GM13977 (cell line): ENCODE measurements around the gene VSIG10L2.

ENCODE experiments used
- DNase-seq: peaks from one replicate; pipeline ENCODE4 v3.0.0; 2012; ENCODE audit warnings: low spot score
- CTCF ChIP-seq: IDR thresholded peaks from 2 replicates; pipeline ENCODE4 v1.5.1; 2012; ENCODE audit warnings: mild to moderate bottlenecking, control low read depth; ENCODE audit not compliant: insufficient read depth; ENCODE audit errors: extremely low read depth, missing control alignments
- in situ Hi-C: fragments of 300-500 bp; cut with MboI; formaldehyde crosslinking; loops from one replicate; pipeline ENCODE4 v1.12.0; 2022; ENCODE audit warnings: low sequenced_read_pairs, low pct_unique_long_range_greater_than_20kb, mixed read lengths, inconsistent platforms; ENCODE audit not compliant: unreplicated experiment

Gene VSIG10L2

GRCh38 chr11:125929445-125930075 is 16.3 kb upstream of the VSIG10L2 start:
- in situ Hi-C loops = no loop called here
- no peak for TF ChIP-seq CTCF
- no peak for DNase-seq

- no peak for TF ChIP-seq CTCF
- DNase-seq = no peak
- in situ Hi-C loops = no loop called here
Measured at GRCh38 chr11:125930076-125930450, 15.8 kb upstream of the VSIG10L2 start.

GRCh38 chr11:125931116-125931515 is 14.7 kb upstream of the VSIG10L2 start:
- no peak for TF ChIP-seq CTCF
- in situ Hi-C loops = no loop called here
- DNase-seq = no peak

- no peak for DNase-seq
- in situ Hi-C loops = no loop called here
- TF ChIP-seq CTCF = no peak
Measured at GRCh38 chr11:125931668-125932067, 14.2 kb upstream of the VSIG10L2 start.

GRCh38 chr11:125932301-125932700 is 13.5 kb upstream of the VSIG10L2 start:
- DNase-seq = no peak
- in situ Hi-C loops = no loop called here
- TF ChIP-seq CTCF = no peak

GRCh38 chr11:125933030-125933813 is 12.6 kb upstream of the VSIG10L2 start:
- DNase-seq = no peak
- in situ Hi-C loops = no loop called here
- TF ChIP-seq CTCF = no peak
